ENCODE data around the gene FAHD1. TPM values are rescaled to one million over a fixed set of nuclear protein-coding genes. Genes with fewer than 3 reads are reported as not detected.
"Not testable (repeated sequence)": the region's sequence is repeated elsewhere in the genome, so short reads cannot be mapped to it uniquely, and the experiment has no call there.

The FAHD1 gene
- total RNA-seq, 2 donors from 2014 or later = 14.4 to 17.5 TPM

- no peaks in the 10 kb centered on the region for H3K4me1 ChIP-seq (ENCODE audit: control insufficient read depth in 1 of 2, low read depth in 2 of 2)
- H3K4me3 ChIP-seq = peak within 1 kb of the TSS; percentile 39
Observed at GRCh38 chr16:1871974-1872635, 45.1 kb downstream of the FAHD1 start, which contains the start of gene MEIOB. Gene MEIOB, minus strand, starts transcription at chr16:1872164. Its CDS starts 3,989 bp downstream, at chr16:1868175.

GRCh38 chr16:1874854-1875253 is 47.8 kb downstream of the FAHD1 start:
- H3K36me3 ChIP-seq = no peaks in the 10 kb centered on the region
- no peak for ATAC-seq (ENCODE audit: insufficient number of reproducible peaks, low FRiP score, low read depth)
- H3K4me3 ChIP-seq = no peak overlapping the region
- no peak overlapping the region for H3K27ac ChIP-seq
- H3K9me3 ChIP-seq = no peaks in the 10 kb centered on the region
- TF ChIP-seq, protein P1, sequence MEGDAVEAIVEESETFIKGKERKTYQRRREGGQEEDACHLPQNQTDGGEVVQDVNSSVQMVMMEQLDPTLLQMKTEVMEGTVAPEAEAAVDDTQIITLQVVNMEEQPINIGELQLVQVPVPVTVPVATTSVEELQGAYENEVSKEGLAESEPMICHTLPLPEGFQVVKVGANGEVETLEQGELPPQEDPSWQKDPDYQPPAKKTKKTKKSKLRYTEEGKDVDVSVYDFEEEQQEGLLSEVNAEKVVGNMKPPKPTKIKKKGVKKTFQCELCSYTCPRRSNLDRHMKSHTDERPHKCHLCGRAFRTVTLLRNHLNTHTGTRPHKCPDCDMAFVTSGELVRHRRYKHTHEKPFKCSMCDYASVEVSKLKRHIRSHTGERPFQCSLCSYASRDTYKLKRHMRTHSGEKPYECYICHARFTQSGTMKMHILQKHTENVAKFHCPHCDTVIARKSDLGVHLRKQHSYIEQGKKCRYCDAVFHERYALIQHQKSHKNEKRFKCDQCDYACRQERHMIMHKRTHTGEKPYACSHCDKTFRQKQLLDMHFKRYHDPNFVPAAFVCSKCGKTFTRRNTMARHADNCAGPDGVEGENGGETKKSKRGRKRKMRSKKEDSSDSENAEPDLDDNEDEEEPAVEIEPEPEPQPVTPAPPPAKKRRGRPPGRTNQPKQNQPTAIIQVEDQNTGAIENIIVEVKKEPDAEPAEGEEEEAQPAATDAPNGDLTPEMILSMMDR (IDR thresholded peaks at IDR 0.05) = no peak
- H3K27me3 ChIP-seq (replicated peaks; ENCODE audit: insufficient read depth) = peaks cover 9% of the 10 kb centered on the region
- DNase-seq (ENCODE audit: low spot score) = no peak
- H3K4me1 ChIP-seq (ENCODE audit: control insufficient read depth in 1 of 2, low read depth in 2 of 2) = no peaks in the 10 kb centered on the region

More at GRCh38 chr16:1871974-1872635, 45.1 kb downstream of the FAHD1 start, which contains the start of gene MEIOB:
- H3K36me3 ChIP-seq = no peaks in the 10 kb centered on the region
- TF ChIP-seq, protein P1 (IDR thresholded peaks at IDR 0.05) = no peak
- H3K27me3 ChIP-seq (replicated peaks; ENCODE audit: insufficient read depth) = peaks cover 9% of the 10 kb centered on the region
- no peak for ATAC-seq (ENCODE audit: insufficient number of reproducible peaks, low FRiP score, low read depth)
- H3K27ac ChIP-seq = no peak within 1 kb of the TSS
- no peak for DNase-seq (ENCODE audit: low spot score)
- no peaks in the 10 kb centered on the region for H3K9me3 ChIP-seq

DNA sequence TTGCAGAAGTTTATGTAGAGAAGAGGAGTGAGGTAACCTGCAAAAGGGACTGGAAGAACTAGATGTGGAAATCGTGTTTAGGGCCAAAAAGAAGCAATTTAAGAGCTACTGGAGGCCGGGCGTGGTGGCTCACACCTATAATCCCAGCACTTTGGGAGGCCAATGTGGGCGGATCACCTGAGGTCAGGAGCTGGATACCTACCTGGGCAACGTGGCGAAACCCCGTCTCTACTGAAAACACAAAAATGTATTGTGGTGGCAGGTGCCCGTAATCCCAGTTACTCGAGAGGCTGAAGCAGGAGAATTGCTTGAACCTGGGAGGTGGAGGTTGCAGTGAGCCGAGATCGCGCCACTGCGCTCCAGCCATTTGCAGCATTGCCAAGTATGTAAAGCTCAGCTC is 49.1 kb downstream of the FAHD1 start:
- ATAC-seq (ENCODE audit: insufficient number of reproducible peaks, low FRiP score, low read depth); DNase-seq (ENCODE audit: low spot score); H3K27me3 ChIP-seq (replicated peaks; ENCODE audit: insufficient read depth); H3K36me3 ChIP-seq; H3K4me1 ChIP-seq (ENCODE audit: control insufficient read depth in 1 of 2, low read depth in 2 of 2); H3K4me3 ChIP-seq; H3K27ac ChIP-seq; H3K9me3 ChIP-seq: not testable (repeated sequence)

- DNase-seq (ENCODE audit: low spot score) (no peak), ATAC-seq (ENCODE audit: insufficient number of reproducible peaks, low FRiP score, low read depth) (no peak)
- no peak overlapping the region for H3K4me3 ChIP-seq
- TF ChIP-seq, protein P1 (IDR thresholded peaks at IDR 0.05) = no peak
- peaks cover 9% of the 10 kb centered on the region for H3K27me3 ChIP-seq (replicated peaks; ENCODE audit: insufficient read depth)
- H3K36me3 ChIP-seq = no peaks in the 10 kb centered on the region
- H3K4me1 ChIP-seq (ENCODE audit: control insufficient read depth in 1 of 2, low read depth in 2 of 2) = no peaks in the 10 kb centered on the region
- H3K27ac ChIP-seq = no peak overlapping the region
- H3K9me3 ChIP-seq = no peaks in the 10 kb centered on the region
Observed at GRCh38 chr16:1876468-1876867, 49.5 kb downstream of the FAHD1 start.

DNA sequence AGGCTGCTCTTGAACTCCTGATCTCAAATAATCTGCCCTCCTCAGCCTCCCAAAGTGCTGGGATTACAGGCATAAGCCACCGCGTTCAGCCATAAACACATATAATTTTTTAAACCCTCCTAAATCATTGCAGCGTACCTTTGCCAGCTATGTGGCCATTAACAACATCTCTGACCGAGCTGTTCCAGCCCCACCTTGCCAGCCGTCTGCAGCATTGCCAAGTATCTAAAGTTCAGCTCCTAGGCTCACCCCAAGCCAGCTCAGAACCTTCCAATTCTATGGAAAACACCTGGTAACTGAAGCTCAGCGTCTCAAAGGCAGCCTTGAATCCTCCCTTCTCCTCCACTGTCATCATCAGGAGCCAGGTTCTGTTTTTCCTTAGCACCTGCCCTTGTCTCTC is 50.1 kb downstream of the FAHD1 start:
- no peaks in the 10 kb centered on the region for H3K4me1 ChIP-seq (ENCODE audit: control insufficient read depth in 1 of 2, low read depth in 2 of 2)
- H3K27ac ChIP-seq = no peak overlapping the region
- H3K36me3 ChIP-seq = no peaks in the 10 kb centered on the region
- peaks cover 6% of the 10 kb centered on the region for H3K27me3 ChIP-seq (replicated peaks; ENCODE audit: insufficient read depth)
- TF ChIP-seq, protein P1 (IDR thresholded peaks at IDR 0.05) = no peak
- no peak overlapping the region for H3K4me3 ChIP-seq
- no peak for DNase-seq (ENCODE audit: low spot score)
- H3K9me3 ChIP-seq = no peaks in the 10 kb centered on the region
- ATAC-seq (ENCODE audit: insufficient number of reproducible peaks, low FRiP score, low read depth) = no peak

GRCh38 chr16:1877804-1878203 is 50.8 kb downstream of the FAHD1 start:
- no peak for ATAC-seq (ENCODE audit: insufficient number of reproducible peaks, low FRiP score, low read depth)
- Histone ChIP-seq H3K27me3 (replicated peaks; ENCODE audit: insufficient read depth) (no peaks in the 10 kb centered on the region), H3K4me3 (no peak overlapping the region), H3K36me3 (no peaks in the 10 kb centered on the region), H3K4me1 (ENCODE audit: control insufficient read depth in 1 of 2, low read depth in 2 of 2) (no peaks in the 10 kb centered on the region), H3K9me3 (no peaks in the 10 kb centered on the region), H3K27ac (no peak overlapping the region)
- no peak for DNase-seq (ENCODE audit: low spot score)
- TF ChIP-seq, protein P1 (IDR thresholded peaks at IDR 0.05) = no peak

Measured in thoracic aorta (tissue), 2 donors.